Osteocyte (in vitro differentiated cells): ENCODE results near the gene RUFY3. TPM values are rescaled to one million over a fixed set of nuclear protein-coding genes. Genes with fewer than 3 reads are reported as not detected.

ENCODE experiments used
- DNase-seq: peaks from one replicate; pipeline ENCODE4 v3.0.0; 2021; ENCODE audit warnings: mixed read lengths; ENCODE audit not compliant: unreplicated experiment; ENCODE audit errors: extremely low spot score
- H3K27ac Mint-ChIP-seq: one replicate; pipeline ENCODE4 v1.8.0; 2021; ENCODE audit warnings: mild to moderate bottlenecking, mixed read lengths; ENCODE audit not compliant: unreplicated experiment
- H3K27me3 Mint-ChIP-seq: one replicate; pipeline ENCODE4 v1.8.0; 2021; ENCODE audit warnings: mixed read lengths; ENCODE audit not compliant: unreplicated experiment
- H3K36me3 Mint-ChIP-seq: one replicate; pipeline ENCODE4 v1.8.0; 2021; ENCODE audit warnings: mixed read lengths; ENCODE audit not compliant: unreplicated experiment
- H3K4me1 Mint-ChIP-seq: one replicate; pipeline ENCODE4 v1.8.0; 2021; ENCODE audit warnings: mixed read lengths; ENCODE audit not compliant: unreplicated experiment
- H3K4me3 Mint-ChIP-seq: one replicate; pipeline ENCODE4 v1.8.0; 2021; ENCODE audit warnings: mild to moderate bottlenecking, moderate library complexity, mixed read lengths; ENCODE audit not compliant: unreplicated experiment
- H3K9me3 Mint-ChIP-seq: one replicate; pipeline ENCODE4 v1.8.0; 2021; ENCODE audit warnings: mixed read lengths; ENCODE audit not compliant: unreplicated experiment
- total RNA-seq: library from RNA; stranded (reverse); gene quantifications from 2 replicates; pipeline ENCODE4 v1.2.1, GENCODE V29; 2021
- TF ChIP-seq, protein P1 (sequence below): fragments of 200-600 bp; sonication (generic); IDR thresholded peaks from 2 replicates; pipeline ENCODE4 v1.5.0; 2021; ENCODE audit warnings: antibody characterized with exemption, mild to moderate bottlenecking, moderate library complexity

RUFY3 gene
- total RNA-seq, 1 donor from 2014 or later = 73.5 TPM

DNA sequence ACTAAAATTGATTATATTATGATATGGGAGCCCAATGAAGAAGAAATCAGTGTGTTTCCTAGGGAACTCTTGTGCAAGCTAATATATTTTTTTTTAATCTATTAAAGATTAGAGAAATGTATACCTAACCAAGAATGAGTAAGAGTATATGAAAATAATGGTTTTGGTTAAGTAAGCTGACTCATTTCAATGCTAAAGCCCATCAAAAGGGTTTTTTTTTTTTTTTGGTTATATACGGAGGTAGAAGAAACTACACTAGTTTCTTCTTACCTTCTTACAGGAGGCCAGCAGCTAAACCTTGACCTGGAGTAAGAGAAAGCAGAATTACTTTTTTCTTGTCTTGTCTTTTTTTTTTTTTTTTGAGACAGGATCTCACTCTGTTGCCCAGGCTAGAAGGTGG lies 27.5 kb downstream of the RUFY3 start:
- Mint-ChIP-seq H3K9me3 (peaks cover 5% of the 10 kb centered on the region), H3K27ac (no peak overlapping the region), H3K4me1 (peaks cover 16% of the 10 kb centered on the region), H3K27me3 (no peaks in the 10 kb centered on the region), H3K4me3 (no peak overlapping the region), H3K36me3 (peaks cover 17% of the 10 kb centered on the region)
- TF ChIP-seq, protein P1, sequence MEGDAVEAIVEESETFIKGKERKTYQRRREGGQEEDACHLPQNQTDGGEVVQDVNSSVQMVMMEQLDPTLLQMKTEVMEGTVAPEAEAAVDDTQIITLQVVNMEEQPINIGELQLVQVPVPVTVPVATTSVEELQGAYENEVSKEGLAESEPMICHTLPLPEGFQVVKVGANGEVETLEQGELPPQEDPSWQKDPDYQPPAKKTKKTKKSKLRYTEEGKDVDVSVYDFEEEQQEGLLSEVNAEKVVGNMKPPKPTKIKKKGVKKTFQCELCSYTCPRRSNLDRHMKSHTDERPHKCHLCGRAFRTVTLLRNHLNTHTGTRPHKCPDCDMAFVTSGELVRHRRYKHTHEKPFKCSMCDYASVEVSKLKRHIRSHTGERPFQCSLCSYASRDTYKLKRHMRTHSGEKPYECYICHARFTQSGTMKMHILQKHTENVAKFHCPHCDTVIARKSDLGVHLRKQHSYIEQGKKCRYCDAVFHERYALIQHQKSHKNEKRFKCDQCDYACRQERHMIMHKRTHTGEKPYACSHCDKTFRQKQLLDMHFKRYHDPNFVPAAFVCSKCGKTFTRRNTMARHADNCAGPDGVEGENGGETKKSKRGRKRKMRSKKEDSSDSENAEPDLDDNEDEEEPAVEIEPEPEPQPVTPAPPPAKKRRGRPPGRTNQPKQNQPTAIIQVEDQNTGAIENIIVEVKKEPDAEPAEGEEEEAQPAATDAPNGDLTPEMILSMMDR = no peak
- DNase-seq = no peak

DNA sequence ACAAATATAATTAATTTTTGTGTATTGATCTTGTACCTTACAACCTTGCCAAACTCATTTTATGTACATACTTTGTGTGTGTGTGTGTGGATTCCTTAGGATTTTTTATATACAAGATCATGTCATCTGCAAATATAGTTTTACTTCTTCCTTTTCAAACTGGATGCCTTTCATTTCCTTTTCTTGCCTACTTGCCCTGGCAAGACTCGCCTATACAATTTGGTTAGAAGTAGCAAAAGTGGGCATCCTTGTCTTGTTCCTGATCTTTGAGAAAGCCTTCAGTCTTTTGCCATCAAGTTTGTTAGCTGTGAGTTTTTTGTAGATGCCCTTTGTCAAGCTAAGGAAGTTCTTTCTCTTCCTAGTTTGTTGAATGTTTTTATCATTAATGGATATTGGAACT lies 30.5 kb downstream of the RUFY3 start:
- Mint-ChIP-seq H3K27ac (no peak overlapping the region), H3K27me3 (no peaks in the 10 kb centered on the region), H3K9me3 (peaks cover 10% of the 10 kb centered on the region), H3K4me1 (peaks cover 16% of the 10 kb centered on the region), H3K36me3 (peaks cover 21% of the 10 kb centered on the region), H3K4me3 (no peak overlapping the region)
- no peak for DNase-seq
- TF ChIP-seq, protein P1 = no peak

DNA sequence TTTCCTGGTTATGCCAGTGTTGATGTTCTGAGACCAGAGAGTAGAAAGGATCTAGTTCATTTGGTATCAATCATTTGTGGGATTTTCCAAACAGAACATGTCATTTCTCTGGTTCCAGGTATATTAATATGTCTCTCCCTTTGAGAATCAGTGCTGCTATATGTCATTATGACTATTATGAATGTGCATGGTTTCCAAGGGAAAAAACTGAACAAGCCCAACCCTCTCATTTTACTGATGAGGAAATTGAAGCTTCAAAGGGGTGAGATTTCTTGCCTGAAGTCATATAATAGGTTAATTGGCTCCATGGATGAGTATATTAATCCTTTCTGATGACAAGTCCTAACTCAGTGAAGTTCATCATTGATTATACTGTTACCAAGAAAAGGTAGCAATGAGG lies 31.9 kb downstream of the RUFY3 start:
- Mint-ChIP-seq H3K27me3 (no peaks in the 10 kb centered on the region), H3K9me3 (peaks cover 10% of the 10 kb centered on the region), H3K4me3 (no peak overlapping the region), H3K27ac (no peak overlapping the region), H3K36me3 (peaks cover 15% of the 10 kb centered on the region), H3K4me1 (peaks cover 15% of the 10 kb centered on the region)
- TF ChIP-seq, protein P1 = no peak
- DNase-seq = no peak

DNA sequence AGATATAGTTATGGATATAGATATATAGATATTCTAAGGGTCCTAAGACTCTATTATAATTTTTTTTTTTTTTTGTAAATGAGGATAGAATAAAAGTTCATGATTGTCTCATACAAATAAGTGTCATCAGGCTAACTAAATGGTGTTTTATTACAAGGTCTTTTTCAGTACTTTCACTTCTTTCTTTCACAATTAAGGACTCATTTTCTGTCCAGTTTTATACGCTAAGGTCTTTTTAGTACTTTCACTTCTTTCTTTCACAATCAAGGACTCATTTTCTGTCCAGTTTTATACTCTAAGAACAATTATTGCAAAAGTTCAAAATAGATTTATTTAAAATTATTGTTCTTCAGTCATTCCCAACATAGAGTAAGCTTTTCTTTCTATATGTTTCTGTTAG lies 32.7 kb downstream of the RUFY3 start:
- TF ChIP-seq, protein P1 = no peak
- no peak for DNase-seq
- H3K36me3 Mint-ChIP-seq = peaks cover 15% of the 10 kb centered on the region
- H3K27ac Mint-ChIP-seq = no peak overlapping the region
- no peaks in the 10 kb centered on the region for H3K27me3 Mint-ChIP-seq
- no peak overlapping the region for H3K4me3 Mint-ChIP-seq
- H3K4me1 Mint-ChIP-seq = peaks cover 19% of the 10 kb centered on the region
- H3K9me3 Mint-ChIP-seq = peaks cover 10% of the 10 kb centered on the region

DNA sequence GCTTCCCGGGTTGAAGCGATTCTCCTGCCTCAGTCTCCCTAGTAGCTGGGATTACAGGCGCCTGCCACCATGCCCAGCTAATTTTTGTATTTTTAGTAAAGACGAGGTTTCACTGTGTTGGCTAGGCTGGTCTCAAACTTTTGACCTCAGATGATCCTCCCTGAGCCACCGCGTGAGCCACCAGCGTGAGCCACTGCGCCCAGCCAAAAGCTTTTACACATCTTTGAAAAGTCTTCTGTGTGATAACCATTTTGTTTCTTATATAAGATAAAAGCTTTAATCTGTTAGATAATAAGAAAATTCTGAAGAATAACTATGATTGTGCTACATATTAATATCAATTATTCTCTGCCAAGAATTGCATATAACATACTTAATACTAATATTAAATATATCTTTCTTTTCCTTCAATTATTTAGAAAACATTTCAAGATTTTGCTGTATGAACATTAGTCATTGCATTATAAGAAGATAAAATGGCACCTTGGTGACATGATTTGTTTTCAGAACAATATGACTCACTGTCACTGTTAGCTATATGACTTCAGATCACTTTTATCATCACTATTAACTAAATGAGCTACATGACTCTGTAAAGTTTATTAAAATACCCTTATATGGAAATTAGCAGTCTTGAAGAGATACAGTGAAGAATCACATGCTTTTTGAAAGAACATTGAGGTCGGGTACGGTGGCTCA lies 33.4 kb downstream of the RUFY3 start:
- H3K4me1 Mint-ChIP-seq = peaks cover 22% of the 10 kb centered on the region
- H3K27ac Mint-ChIP-seq = no peak overlapping the region
- peaks cover 15% of the 10 kb centered on the region for H3K36me3 Mint-ChIP-seq
- no peak overlapping the region for H3K4me3 Mint-ChIP-seq
- TF ChIP-seq, protein P1 = no peak
- H3K9me3 Mint-ChIP-seq = peaks cover 10% of the 10 kb centered on the region
- no peak for DNase-seq
- no peaks in the 10 kb centered on the region for H3K27me3 Mint-ChIP-seq
